ENCODE measurements around the gene GPT2. TPM values are rescaled to one million over a fixed set of nuclear protein-coding genes. Genes with fewer than 3 reads are reported as not detected.

GPT2 gene
- total RNA-seq, 1 donor from 2014 or later = 17.4 TPM

DNA sequence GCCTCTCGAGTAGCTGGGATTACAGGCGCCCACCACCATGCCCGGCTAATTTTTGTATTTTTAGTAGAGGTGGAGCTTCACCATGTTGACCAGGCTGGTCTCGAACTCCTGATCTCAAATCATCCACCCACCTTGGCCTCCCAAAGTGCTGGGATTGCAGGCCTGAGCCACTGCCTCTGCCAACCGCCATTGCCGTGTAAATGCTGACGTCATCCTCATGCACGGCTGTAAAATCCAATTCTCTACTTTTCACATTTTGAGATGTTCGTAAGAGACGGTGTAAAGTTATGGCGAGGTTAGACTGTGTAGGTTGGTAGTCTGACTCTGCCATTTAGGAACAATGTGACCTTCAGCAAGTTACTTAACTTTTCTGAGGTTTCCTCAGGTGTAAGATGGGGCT, 91.0 kb downstream of the GPT2 start:
- Mint-ChIP-seq H3K27ac (peak overlapping the region; percentile 98), H3K9me3 (no peaks in the 10 kb centered on the region), H3K4me1 (peaks cover 40% of the 10 kb centered on the region), H3K36me3 (ENCODE audit: low read depth) (peaks cover 21% of the 10 kb centered on the region), H3K27me3 (no peaks in the 10 kb centered on the region), H3K4me3 (no peak overlapping the region)
- CTCF ChIA-PET = no interaction called here
- intact Hi-C loops (cut with micrococcal nuclease) = no loop called here
- TF ChIP-seq, protein P1, sequence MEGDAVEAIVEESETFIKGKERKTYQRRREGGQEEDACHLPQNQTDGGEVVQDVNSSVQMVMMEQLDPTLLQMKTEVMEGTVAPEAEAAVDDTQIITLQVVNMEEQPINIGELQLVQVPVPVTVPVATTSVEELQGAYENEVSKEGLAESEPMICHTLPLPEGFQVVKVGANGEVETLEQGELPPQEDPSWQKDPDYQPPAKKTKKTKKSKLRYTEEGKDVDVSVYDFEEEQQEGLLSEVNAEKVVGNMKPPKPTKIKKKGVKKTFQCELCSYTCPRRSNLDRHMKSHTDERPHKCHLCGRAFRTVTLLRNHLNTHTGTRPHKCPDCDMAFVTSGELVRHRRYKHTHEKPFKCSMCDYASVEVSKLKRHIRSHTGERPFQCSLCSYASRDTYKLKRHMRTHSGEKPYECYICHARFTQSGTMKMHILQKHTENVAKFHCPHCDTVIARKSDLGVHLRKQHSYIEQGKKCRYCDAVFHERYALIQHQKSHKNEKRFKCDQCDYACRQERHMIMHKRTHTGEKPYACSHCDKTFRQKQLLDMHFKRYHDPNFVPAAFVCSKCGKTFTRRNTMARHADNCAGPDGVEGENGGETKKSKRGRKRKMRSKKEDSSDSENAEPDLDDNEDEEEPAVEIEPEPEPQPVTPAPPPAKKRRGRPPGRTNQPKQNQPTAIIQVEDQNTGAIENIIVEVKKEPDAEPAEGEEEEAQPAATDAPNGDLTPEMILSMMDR (IDR thresholded peaks at IDR 0.05) = no peak
- POLR2A ChIA-PET = interaction anchor here (0.7 to 4.0 kb wide), 3 partner anchors 63 to 528 kb away, joined by 4 to 18 read pairs (median 5); partner anchors contain the start of genes ITFG1 and PHKB
- no peak for DNase-seq
- ATAC-seq (ENCODE audit: low read depth) = no peak

DNA sequence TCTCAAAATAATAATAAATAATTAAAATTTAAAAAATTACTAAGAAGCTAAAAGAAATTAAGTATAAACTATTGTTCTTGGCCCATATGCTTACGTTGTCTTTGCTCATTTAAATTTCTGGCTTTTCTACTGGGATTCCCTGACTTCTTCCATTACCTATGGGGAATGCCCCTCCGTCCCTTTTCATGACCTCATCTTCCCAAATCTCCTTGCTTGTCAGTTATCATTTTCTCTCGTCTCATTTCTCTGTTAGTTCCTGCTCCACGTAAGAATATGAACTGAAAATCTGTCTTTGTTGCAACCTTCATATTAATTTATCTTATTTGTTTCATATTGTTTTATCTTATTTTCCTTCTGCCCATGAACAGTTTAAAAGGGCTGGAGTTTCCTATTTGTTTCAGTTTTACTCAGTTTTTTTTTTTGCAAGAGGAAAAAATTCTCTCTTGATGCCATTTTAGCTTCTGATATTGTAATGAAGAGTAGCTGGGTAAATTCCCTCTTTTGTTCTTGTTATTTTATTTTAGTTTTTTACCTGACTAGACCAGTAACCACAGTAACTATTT, 91.8 kb downstream of the GPT2 start:
- CTCF ChIA-PET = interaction anchor here (1.0 kb wide), 1 partner anchor 168 kb away, joined by 4 read pairs; the partner anchor contains the start of gene NETO2
- H3K27ac Mint-ChIP-seq = peak overlapping the region; percentile 10
- H3K4me1 Mint-ChIP-seq = peaks cover 39% of the 10 kb centered on the region
- H3K9me3 Mint-ChIP-seq = no peaks in the 10 kb centered on the region
- POLR2A ChIA-PET = no interaction called here
- H3K27me3 Mint-ChIP-seq = no peaks in the 10 kb centered on the region
- DNase-seq (no peak), ATAC-seq (ENCODE audit: low read depth) (no peak)
- H3K36me3 Mint-ChIP-seq (ENCODE audit: low read depth) = peaks cover 15% of the 10 kb centered on the region
- TF ChIP-seq, protein P1 (IDR thresholded peaks at IDR 0.05) = no peak
- H3K4me3 Mint-ChIP-seq = no peak overlapping the region
- intact Hi-C loops (cut with micrococcal nuclease) = no loop called here

DNA sequence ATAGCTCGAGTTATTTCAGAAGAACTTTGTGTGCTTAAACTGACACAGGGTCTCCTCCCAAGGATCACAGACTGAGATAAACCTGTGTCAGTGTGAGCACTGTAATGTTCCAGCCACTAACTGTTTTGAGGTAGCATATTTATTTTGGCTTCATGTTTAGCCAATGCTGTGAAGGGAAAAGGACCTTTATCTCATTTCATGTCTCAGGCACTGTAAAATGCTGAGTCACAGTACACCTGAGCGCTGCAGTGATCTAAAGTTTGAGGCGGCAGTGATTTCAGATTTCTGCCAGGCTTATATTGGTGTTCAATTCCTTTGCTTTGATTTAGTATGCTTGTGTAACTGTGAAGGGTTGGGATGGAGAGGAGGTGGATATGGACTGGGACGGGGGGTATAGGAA, 92.4 kb downstream of the GPT2 start:
- H3K36me3 Mint-ChIP-seq (ENCODE audit: low read depth) = peaks cover 11% of the 10 kb centered on the region
- H3K4me1 Mint-ChIP-seq = peaks cover 34% of the 10 kb centered on the region
- H3K27me3 Mint-ChIP-seq = no peaks in the 10 kb centered on the region
- H3K9me3 Mint-ChIP-seq = no peaks in the 10 kb centered on the region
- ChIA-PET CTCF (interaction anchor here (1.0 kb wide), 1 partner anchor 167 kb away, joined by 4 read pairs; the partner anchor contains the start of gene NETO2), POLR2A (no interaction called here)
- peak overlapping the region; percentile 10 for H3K27ac Mint-ChIP-seq
- intact Hi-C loops (cut with micrococcal nuclease) = no loop called here
- DNase-seq (no peak), ATAC-seq (ENCODE audit: low read depth) (no peak)
- H3K4me3 Mint-ChIP-seq = no peak overlapping the region
- TF ChIP-seq, protein P1 (IDR thresholded peaks at IDR 0.05) = no peak

Other genes starting within 250 kb of the GPT2 start
- 85.1 and 97.1 TPM in 2 replicates for gene VPS35, start 195.2 kb upstream of the GPT2 start, total RNA-seq
- 8.0 and 13.2 TPM in 2 replicates for gene ORC6, start 194.7 kb upstream of the GPT2 start, total RNA-seq
- 0.20 and 0.55 TPM in 2 replicates for gene MYLK3, start 136.0 kb upstream of the GPT2 start, total RNA-seq
- gene C16orf87, start 53.2 kb upstream of the GPT2 start, total RNA-seq = 15.6 and 16.6 TPM in 2 replicates
- 54.4 and 57.1 TPM in 2 replicates for gene DNAJA2, start 89.3 kb downstream of the GPT2 start, total RNA-seq